Testis (tissue), 3 donors: Measurements from ENCODE around the gene TMEM212. TPM values are rescaled to one million over a fixed set of nuclear protein-coding genes. Genes with fewer than 3 reads are reported as not detected.

Experiments used
- DNase-seq: peaks from one replicate; pipeline ENCODE4 v3.0.0-alpha.2; 2019
- H3K27ac ChIP-seq, 2 donors: fragments of 200-600 bp; sonication (generic); one replicate each; pipeline ENCODE4 v1.5.1; 2019
- H3K27me3 ChIP-seq: fragments of 200-600 bp; sonication (generic); one replicate; pipeline ENCODE4 v1.5.1; 2019
- H3K36me3 ChIP-seq: fragments of 200-600 bp; sonication (generic); one replicate; pipeline ENCODE4 v1.5.1; 2017; ENCODE audit warnings: low read depth; ENCODE audit errors: missing control alignments
- H3K4me1 ChIP-seq: fragments of 200-600 bp; sonication (generic); one replicate; pipeline ENCODE4 v1.5.1; 2019
- H3K4me3 ChIP-seq, 2 donors: fragments of 200-600 bp; sonication (generic); one replicate each; pipeline ENCODE4 v1.5.1; 2017 to 2019
- H3K9me3 ChIP-seq: fragments of 200-600 bp; sonication (generic); one replicate; pipeline ENCODE4 v1.5.1; 2017
- CTCF ChIP-seq, 3 experiments: fragments of 450-650 bp in 2 of 3; fragments of 200-600 bp in 1 of 3; sonication (generic) in 1 of 3; IDR thresholded peaks; one replicate each; pipeline ENCODE4 v1.5.1; 2016 to 2019; ENCODE audit warnings: antibody characterized with exemption in 3 of 3, mild to moderate bottlenecking in 2 of 3, moderate library complexity in 1 of 3
- POLR2A ChIP-seq: fragments of 450-650 bp; IDR thresholded peaks from one replicate; pipeline ENCODE4 v1.6.1; 2017; ENCODE audit warnings: antibody characterized with exemption, mild to moderate bottlenecking, moderate library complexity
- WGBS, 2 donors: methylation state at CpG; one replicate each; pipeline ENCODE4 v1.1.5; 2018; 5-methylcytosine and 5-hydroxymethylcytosine counted together
- intact Hi-C: fragments of 100-400 bp; cut with DNase I; formaldehyde crosslinking; loops from one replicate; pipeline ENCODE4 v1.15.1; 2023; ENCODE audit warnings: low total_unique reads
- polyA plus RNA-seq: library from polyadenylated mRNA; stranded (reverse); fragments of 350-450 nt; fragmentation: Illumina TruSeq; extraction: RNeasy Lipid Tissue Mini Kit (QIAGEN cat#74804); gene quantifications from one replicate; pipeline ENCODE4 v1.2.3, GENCODE V29; 2014; ENCODE audit warnings: low read depth, low replicate concordance; ENCODE audit not compliant: insufficient read depth
- total RNA-seq, 2 donors: library from RNA; depleted of rRNA; stranded (reverse); fragments of >200 nt; gene quantifications; one replicate each; pipeline ENCODE4 v1.2.3, GENCODE V29; 2016

Gene TMEM212
- total and polyA plus RNA-seq, 3 donors from 2014 or later: 1.8 to 4.3 (median 2.5) TPM

GRCh38 chr3:171829841-171830517 lies 13.2 kb upstream of the TMEM212 start:
- Histone ChIP-seq H3K36me3 (no peaks in the 10 kb centered on the region), H3K4me3 (no peak overlapping the region), H3K9me3 (no peaks in the 10 kb centered on the region), H3K27ac (peak overlapping the region; percentile 42 to 58), H3K27me3 (no peaks in the 10 kb centered on the region), H3K4me1 (peaks cover 30% of the 10 kb centered on the region)
- 20 to 28% methylated on average over 6 of the region's 6 CpGs for WGBS, 2 donors
- peak; percentile 88 for DNase-seq
- intact Hi-C loops: no loop called here
- no peak for TF ChIP-seq POLR2A
- TF ChIP-seq CTCF (IDR thresholded peaks at IDR 0.05): peak; percentile 39 to 58 (median 55)

- no peak for DNase-seq
- Histone ChIP-seq H3K36me3 (no peaks in the 10 kb centered on the region), H3K9me3 (no peaks in the 10 kb centered on the region), H3K27me3 (no peaks in the 10 kb centered on the region), H3K4me1 (peaks cover 30% of the 10 kb centered on the region), H3K27ac (peak overlapping the region; percentile 42 to 58), H3K4me3 (no peak overlapping the region)
- intact Hi-C loops: no loop called here
- TF ChIP-seq POLR2A (no peak), CTCF (IDR thresholded peaks at IDR 0.05) (no peak)
These were observed 12.7 kb upstream of the TMEM212 start for GRCh38 chr3:171830518-171830875.

GRCh38 chr3:171831936-171832335 lies 11.2 kb upstream of the TMEM212 start:
- Histone ChIP-seq H3K9me3 (no peaks in the 10 kb centered on the region), H3K36me3 (no peaks in the 10 kb centered on the region), H3K27ac (no peak overlapping the region), H3K4me3 (no peak overlapping the region), H3K27me3 (no peaks in the 10 kb centered on the region), H3K4me1 (peaks cover 32% of the 10 kb centered on the region)
- intact Hi-C loops: no loop called here
- WGBS, 2 donors: 73% methylated on average over 3 of the region's 3 CpGs
- no peak for TF ChIP-seq CTCF (IDR thresholded peaks at IDR 0.05)
- no peak for TF ChIP-seq POLR2A
- no peak for DNase-seq

GRCh38 chr3:171832989-171833388 lies 10.2 kb upstream of the TMEM212 start:
- intact Hi-C loops: no loop called here
- Histone ChIP-seq H3K9me3 (no peaks in the 10 kb centered on the region), H3K4me1 (peaks cover 40% of the 10 kb centered on the region), H3K4me3 (no peak overlapping the region), H3K27ac (peak overlapping the region in 1 of 2 donors; percentile 57), H3K27me3 (no peaks in the 10 kb centered on the region), H3K36me3 (no peaks in the 10 kb centered on the region)
- WGBS, 2 donors: 41 to 51% methylated on average over 5 of the region's 5 CpGs
- no peak for DNase-seq
- TF ChIP-seq CTCF (IDR thresholded peaks at IDR 0.05): no peak

GRCh38 chr3:171833789-171834460 lies 9.2 kb upstream of the TMEM212 start:
- peaks cover 46% of the 10 kb centered on the region for H3K4me1 ChIP-seq
- DNase-seq: no peak

More at GRCh38 chr3:171833789-171834460, 9.2 kb upstream of the TMEM212 start:
- Histone ChIP-seq H3K36me3 (no peaks in the 10 kb centered on the region), H3K9me3 (no peaks in the 10 kb centered on the region), H3K4me3 (no peak overlapping the region), H3K27me3 (no peaks in the 10 kb centered on the region), H3K27ac (peak overlapping the region; percentile 18 to 57)
- TF ChIP-seq POLR2A (no peak), CTCF (IDR thresholded peaks at IDR 0.05) (peak in 1 of 3 experiments; percentile 3)
- intact Hi-C loops: no loop called here
- 34 to 48% methylated on average over 3 of the region's 3 CpGs for WGBS, 2 donors
